Brain microvascular endothelial cell (primary cell): Measurements from ENCODE around the gene LCN6.
A peak's percentile ranks its signal among the peaks of the same experiment; 100 is the strongest.

Source experiments
- DNase-seq: peaks from one replicate; pipeline ENCODE4 v3.0.0-alpha.2; 2020
- H3K27ac ChIP-seq: fragments of 250-450 bp; sonication (Bioruptor Pico); 2 replicates; pipeline ENCODE4 v1.5.1; 2020; ENCODE audit warnings: mild to moderate bottlenecking, moderate library complexity
- H3K27me3 ChIP-seq: fragments of 250-450 bp; sonication (Bioruptor Pico); replicated peaks from 2 replicates; pipeline ENCODE4 v1.5.1; 2020; ENCODE audit warnings: mild to moderate bottlenecking
- H3K36me3 ChIP-seq: fragments of 250-450 bp; sonication (Bioruptor Pico); replicated peaks from 2 replicates; pipeline ENCODE4 v1.5.1; 2020; ENCODE audit warnings: mild to moderate bottlenecking
- H3K4me3 ChIP-seq: 2 replicates; pipeline ENCODE4 v1.5.1; 2011; ENCODE audit warnings: low read depth, mild to moderate bottlenecking, control low read depth, low read length, moderate library complexity
- CTCF ChIP-seq: IDR thresholded peaks from 2 replicates; pipeline ENCODE4 v1.5.1; 2011; ENCODE audit warnings: low read depth, mild to moderate bottlenecking, moderate library complexity, low read length, control low read depth, inconsistent platforms; ENCODE audit errors: missing control alignments
- in situ Hi-C: cut with HindIII; loops from 2 replicates; pipeline ENCODE4 v1.10.0; 2017; ENCODE audit warnings: low sequenced_read_pairs, low pct_ligation_motif_present

The LCN6 gene

GRCh38 chr9:136726631-136727191 lies 21.6 kb downstream of the LCN6 start:
- in situ Hi-C loops = no loop called here
- Histone ChIP-seq H3K27ac (no peak overlapping the region), H3K36me3 (peaks cover 42% of the 10 kb centered on the region), H3K4me3 (peak overlapping the region; percentile 93), H3K27me3 (no peaks in the 10 kb centered on the region)
- DNase-seq = peak; percentile 17
- peak; percentile 66 for TF ChIP-seq CTCF

- DNase-seq = no peak
- TF ChIP-seq CTCF = no peak
- peaks cover 42% of the 10 kb centered on the region for H3K36me3 ChIP-seq
- H3K27me3 ChIP-seq = no peaks in the 10 kb centered on the region
- in situ Hi-C loops = no loop called here
- H3K4me3 ChIP-seq = peak overlapping the region; percentile 93
- no peak overlapping the region for H3K27ac ChIP-seq
Observed at GRCh38 chr9:136726118-136726517, 22.2 kb downstream of the LCN6 start.

- Histone ChIP-seq H3K27me3 (no peaks in the 10 kb centered on the region), H3K4me3 (peak overlapping the region; percentile 93), H3K27ac (no peak overlapping the region), H3K36me3 (peaks cover 42% of the 10 kb centered on the region)
- no peak for DNase-seq
- no peak for TF ChIP-seq CTCF
- in situ Hi-C loops = no loop called here
Observed at GRCh38 chr9:136725612-136726011, 22.7 kb downstream of the LCN6 start.

- no peak for TF ChIP-seq CTCF
- Histone ChIP-seq H3K4me3 (no peak overlapping the region), H3K36me3 (peaks cover 42% of the 10 kb centered on the region), H3K27ac (no peak overlapping the region), H3K27me3 (no peaks in the 10 kb centered on the region)
- in situ Hi-C loops = no loop called here
- DNase-seq = no peak
Observed at GRCh38 chr9:136724772-136725171, 23.6 kb downstream of the LCN6 start.

- Histone ChIP-seq H3K27ac (no peak overlapping the region), H3K36me3 (peaks cover 42% of the 10 kb centered on the region), H3K27me3 (no peaks in the 10 kb centered on the region), H3K4me3 (no peak overlapping the region)
- in situ Hi-C loops = no loop called here
- TF ChIP-seq CTCF = no peak
- no peak for DNase-seq
Observed at GRCh38 chr9:136723989-136724388, 24.3 kb downstream of the LCN6 start.

- in situ Hi-C loops = no loop called here
- Histone ChIP-seq H3K27ac (no peak overlapping the region), H3K36me3 (peaks cover 42% of the 10 kb centered on the region), H3K4me3 (no peak overlapping the region), H3K27me3 (no peaks in the 10 kb centered on the region)
- TF ChIP-seq CTCF = no peak
- DNase-seq = no peak
Observed at GRCh38 chr9:136723362-136723976, 24.9 kb downstream of the LCN6 start.
